Retinal pigment epithelial cell (primary cell): ENCODE measurements around the gene AOPEP.
"Not testable (repeated sequence)": the region's sequence is repeated elsewhere in the genome, so short reads cannot be mapped to it uniquely, and the experiment has no call there.

Experiments
- DNase-seq: peaks from one replicate; pipeline ENCODE4 v3.0.0-alpha.2; 2010; ENCODE audit warnings: low read depth
- H3K4me3 ChIP-seq: 2 replicates; pipeline ENCODE4 v1.5.1; 2011; ENCODE audit warnings: mild to moderate bottlenecking, low read length, control low read depth, moderate library complexity
- TF ChIP-seq, protein P1 (sequence below): conservative IDR thresholded peaks from 2 replicates; pipeline ENCODE4 v1.5.1; 2011; ENCODE audit warnings: low read depth, low read length, control low read depth, inconsistent platforms

Gene AOPEP

DNA sequence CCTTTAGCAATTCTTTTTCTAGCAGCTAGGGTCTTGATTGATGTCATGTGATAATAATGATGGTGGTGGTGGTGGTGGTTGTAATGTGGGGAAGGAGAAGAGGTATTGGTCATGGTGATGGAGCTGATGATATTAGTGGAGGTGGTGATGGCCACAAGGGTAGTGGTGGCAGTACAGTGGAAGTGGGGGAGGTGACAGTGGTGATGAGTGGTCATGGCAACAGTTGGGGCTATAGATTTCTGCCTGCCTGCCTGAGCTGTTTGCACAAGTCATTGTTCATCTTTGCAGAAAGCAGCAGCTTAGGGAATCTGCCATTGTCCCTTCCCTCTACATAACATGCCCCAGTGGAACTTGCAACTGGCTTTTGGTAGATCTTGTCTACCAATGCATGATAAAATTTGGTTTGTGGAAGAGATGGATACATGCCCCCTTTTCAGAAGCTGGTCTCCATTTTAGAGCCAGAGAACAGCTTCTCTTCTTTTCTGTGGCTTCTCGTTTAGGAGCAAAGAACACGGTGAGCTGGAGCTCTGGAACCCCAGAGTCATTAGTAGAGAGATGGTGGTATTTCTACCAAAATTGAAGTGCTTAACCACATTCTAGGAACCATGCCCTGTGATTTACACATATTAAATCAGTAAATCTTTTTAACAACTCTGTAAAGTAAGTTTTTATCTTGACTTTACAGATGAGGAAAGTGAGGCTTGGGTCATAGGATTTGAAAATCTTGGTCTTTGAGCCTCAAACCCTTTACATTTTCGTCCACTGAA lies 100.3 kb downstream of the AOPEP start:
- DNase-seq = no peak
- TF ChIP-seq, protein P1, sequence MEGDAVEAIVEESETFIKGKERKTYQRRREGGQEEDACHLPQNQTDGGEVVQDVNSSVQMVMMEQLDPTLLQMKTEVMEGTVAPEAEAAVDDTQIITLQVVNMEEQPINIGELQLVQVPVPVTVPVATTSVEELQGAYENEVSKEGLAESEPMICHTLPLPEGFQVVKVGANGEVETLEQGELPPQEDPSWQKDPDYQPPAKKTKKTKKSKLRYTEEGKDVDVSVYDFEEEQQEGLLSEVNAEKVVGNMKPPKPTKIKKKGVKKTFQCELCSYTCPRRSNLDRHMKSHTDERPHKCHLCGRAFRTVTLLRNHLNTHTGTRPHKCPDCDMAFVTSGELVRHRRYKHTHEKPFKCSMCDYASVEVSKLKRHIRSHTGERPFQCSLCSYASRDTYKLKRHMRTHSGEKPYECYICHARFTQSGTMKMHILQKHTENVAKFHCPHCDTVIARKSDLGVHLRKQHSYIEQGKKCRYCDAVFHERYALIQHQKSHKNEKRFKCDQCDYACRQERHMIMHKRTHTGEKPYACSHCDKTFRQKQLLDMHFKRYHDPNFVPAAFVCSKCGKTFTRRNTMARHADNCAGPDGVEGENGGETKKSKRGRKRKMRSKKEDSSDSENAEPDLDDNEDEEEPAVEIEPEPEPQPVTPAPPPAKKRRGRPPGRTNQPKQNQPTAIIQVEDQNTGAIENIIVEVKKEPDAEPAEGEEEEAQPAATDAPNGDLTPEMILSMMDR = no peak
- no peak overlapping the region for H3K4me3 ChIP-seq

DNA sequence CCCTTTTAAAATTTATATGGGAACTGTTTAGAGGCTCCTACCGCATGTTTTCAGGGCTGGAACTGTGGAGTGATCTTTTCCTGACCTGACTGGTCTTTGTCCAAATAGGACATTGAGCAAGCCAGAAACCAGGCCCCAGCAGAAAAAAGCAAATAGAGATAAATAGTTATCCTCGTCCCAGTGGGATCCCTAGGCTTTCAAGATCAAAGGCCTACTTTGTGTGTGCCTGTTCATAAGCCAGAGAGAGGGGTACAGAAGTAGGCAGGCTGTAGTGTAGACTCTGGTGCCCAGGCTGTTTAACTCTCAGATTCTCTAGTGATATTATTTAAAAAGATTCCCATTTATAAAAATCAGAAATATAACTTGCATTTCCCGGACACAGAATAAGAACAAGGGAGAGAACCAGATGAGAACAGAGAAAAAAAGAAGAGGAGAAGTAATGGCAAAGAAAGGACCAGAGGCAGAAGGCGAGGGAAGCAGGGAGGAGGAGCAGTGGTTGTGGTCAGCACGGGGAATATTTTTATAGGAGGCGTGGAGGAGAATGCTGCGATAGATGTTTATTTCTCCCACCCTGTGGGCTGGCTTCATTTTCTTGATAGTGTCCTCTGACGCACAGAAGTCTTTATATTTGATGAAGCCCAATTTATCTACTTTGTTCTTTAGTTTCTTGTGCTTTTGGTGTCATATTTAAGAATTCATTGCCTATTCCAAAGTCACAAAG lies 101.2 kb downstream of the AOPEP start:
- DNase-seq = no peak
- H3K4me3 ChIP-seq = no peak overlapping the region
- TF ChIP-seq, protein P1 = no peak

DNA sequence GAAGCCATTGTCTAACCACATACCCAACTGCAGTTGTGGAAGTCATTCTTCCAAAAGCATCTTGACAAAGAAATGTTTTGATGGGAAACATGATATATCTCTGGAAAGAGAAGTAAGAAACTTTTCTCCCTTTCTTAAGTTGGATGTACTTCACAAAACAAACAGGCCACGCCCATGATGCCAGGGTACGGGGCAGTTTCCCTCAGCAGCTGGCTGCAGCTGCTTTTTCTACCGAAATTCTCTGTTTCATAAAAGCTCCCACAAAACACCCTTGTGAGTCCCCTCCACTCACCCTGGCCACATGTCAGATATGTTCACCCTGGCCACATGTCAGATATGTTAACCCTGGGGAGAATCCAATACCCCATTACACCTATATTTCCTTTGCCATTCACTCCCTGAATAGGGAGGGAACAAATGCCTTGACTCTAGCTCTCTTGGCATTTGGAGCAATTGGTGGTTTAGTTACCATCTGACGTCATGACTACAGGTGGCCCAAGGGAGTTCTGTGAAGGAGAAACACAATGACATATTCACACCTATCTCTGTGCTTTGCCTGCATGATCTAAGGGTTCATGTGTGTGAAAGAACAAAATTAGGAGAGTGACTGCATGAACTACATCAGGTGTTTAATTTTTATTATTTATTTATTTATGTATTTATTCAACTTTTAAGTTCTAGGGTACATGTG lies 103.0 kb downstream of the AOPEP start:
- no peak overlapping the region for H3K4me3 ChIP-seq
- TF ChIP-seq, protein P1 = no peak
- DNase-seq = no peak

DNA sequence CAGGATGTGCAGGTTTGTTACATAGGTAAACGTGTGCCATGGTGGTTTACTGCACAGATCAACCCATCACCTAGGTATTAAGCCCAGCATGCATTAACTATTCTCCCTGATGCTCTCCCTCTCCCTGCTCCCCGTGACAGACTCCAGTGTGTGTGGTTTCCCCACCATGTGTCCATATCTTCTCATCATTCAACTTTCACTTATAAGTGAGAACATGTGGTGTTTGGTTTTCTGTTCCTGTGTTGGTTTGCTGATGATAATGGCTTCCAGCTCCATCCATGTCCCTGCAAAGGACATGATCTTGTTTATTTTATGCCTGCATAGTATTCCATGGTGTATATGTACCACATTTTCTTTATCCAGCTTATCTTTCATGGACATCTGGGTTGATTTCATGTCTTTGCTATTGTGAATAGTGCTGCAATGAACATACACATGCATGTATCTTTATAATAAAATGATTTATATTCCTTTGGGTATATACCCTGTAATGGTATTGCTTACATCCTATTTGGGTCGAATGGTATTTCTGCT lies 103.6 kb downstream of the AOPEP start:
- not testable (repeated sequence) for H3K4me3 ChIP-seq, DNase-seq

DNA sequence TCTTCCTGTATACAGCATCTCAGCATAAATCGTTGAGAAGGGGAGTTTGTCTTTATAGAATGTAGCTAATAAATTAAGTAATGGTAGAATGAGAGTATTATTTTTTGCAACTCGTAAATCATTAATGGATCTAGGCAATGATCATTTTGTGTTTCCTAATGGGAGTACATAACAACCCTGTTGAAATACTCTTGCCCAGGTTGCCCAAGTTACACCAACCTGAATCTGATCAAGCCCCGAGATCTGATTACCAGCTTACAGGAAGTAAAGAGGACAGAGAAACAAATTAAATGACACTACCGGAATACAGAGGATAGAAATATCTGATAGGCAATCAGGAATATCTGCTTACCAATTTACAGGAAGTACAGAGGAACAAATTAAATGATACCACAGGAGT lies 107.3 kb downstream of the AOPEP start:
- TF ChIP-seq, protein P1 = no peak
- no peak overlapping the region for H3K4me3 ChIP-seq
- no peak for DNase-seq

DNA sequence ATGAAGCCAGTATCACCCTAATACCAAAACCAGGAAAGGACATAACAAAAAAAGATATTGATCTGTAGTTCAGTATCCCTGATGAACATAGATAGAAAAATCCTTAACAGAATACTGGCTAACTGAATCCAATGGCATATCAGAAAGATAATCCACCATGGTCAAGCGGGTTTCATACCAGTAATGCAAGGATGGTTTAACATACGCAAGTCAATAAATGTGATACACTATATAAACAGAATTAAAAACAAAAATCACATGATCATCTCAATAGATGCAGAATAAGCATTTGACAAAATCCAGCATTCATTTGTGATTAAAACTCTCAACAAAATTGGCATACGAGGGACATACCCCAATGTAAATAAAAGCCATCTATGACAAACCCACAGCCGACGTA lies 110.9 kb downstream of the AOPEP start:
- TF ChIP-seq, protein P1 = no peak
- DNase-seq = no peak
- no peak overlapping the region for H3K4me3 ChIP-seq

DNA sequence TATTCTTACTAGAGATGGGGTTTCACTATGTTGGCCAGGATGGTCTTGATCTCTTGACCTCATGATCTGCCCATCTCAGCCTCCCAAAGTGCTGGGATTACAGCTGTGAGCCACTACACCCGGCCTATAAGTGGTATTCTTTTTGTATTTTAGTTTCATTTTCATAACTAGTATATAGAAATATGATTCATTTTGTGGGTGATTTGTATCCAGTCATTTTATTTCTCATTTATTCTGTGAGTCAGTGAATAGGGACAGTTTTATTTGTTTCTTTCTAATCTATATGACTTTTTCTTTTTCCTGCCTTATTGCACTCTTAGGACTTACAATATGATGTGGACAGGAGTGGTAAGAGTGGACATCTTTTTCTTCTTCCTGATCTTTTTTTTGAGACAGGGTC lies 112.9 kb downstream of the AOPEP start:
- no peak overlapping the region for H3K4me3 ChIP-seq
- TF ChIP-seq, protein P1 = no peak
- DNase-seq = no peak
